ENCODE measurements around the gene SLIT3. TPM values are rescaled to one million over a fixed set of nuclear protein-coding genes. Genes with fewer than 3 reads are reported as not detected.

Gene SLIT3
- total and polyA plus RNA-seq, 2 experiments from 2014 or later = 0.59 to 0.71 TPM

DNA sequence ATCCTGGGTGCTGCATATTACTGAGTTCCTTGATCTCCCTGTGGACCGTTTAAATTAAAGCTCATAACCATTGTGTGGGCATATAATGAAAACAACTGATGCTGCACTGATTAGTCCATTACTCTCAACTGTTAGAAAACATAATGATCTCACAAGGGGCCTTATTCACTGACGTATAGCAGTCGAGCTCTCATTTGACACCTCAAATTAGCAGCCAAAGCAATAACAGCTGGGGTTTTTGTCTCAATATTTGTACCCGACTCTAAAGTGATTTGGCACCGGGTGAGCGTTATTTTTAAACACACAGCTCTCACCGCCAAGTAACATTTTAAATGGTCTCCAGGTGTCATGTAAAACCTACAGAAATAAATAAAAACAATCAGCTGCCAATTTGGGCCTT, 469.6 kb downstream of the SLIT3 start (continued):
- TF ChIP-seq, protein P1, sequence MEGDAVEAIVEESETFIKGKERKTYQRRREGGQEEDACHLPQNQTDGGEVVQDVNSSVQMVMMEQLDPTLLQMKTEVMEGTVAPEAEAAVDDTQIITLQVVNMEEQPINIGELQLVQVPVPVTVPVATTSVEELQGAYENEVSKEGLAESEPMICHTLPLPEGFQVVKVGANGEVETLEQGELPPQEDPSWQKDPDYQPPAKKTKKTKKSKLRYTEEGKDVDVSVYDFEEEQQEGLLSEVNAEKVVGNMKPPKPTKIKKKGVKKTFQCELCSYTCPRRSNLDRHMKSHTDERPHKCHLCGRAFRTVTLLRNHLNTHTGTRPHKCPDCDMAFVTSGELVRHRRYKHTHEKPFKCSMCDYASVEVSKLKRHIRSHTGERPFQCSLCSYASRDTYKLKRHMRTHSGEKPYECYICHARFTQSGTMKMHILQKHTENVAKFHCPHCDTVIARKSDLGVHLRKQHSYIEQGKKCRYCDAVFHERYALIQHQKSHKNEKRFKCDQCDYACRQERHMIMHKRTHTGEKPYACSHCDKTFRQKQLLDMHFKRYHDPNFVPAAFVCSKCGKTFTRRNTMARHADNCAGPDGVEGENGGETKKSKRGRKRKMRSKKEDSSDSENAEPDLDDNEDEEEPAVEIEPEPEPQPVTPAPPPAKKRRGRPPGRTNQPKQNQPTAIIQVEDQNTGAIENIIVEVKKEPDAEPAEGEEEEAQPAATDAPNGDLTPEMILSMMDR (conservative IDR thresholded peaks at IDR 0.05; ENCODE audit: low read depth in 2 of 2) = no peak
- TF ChIP-seq, protein P2, sequence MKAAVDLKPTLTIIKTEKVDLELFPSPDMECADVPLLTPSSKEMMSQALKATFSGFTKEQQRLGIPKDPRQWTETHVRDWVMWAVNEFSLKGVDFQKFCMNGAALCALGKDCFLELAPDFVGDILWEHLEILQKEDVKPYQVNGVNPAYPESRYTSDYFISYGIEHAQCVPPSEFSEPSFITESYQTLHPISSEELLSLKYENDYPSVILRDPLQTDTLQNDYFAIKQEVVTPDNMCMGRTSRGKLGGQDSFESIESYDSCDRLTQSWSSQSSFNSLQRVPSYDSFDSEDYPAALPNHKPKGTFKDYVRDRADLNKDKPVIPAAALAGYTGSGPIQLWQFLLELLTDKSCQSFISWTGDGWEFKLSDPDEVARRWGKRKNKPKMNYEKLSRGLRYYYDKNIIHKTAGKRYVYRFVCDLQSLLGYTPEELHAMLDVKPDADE (IDR thresholded peaks at IDR 0.05) = no peak
- TF ChIP-seq ZNF331 (CRISPR knock-in tag; IDR thresholded peaks at IDR 0.05; ENCODE audit: low read depth) (no peak), POLR2AphosphoS5 (IDR thresholded peaks at IDR 0.05; ENCODE audit: low read depth) (no peak), EZH2phosphoT487 (IDR thresholded peaks at IDR 0.05; ENCODE audit: unreplicated experiment) (no peak), STAT1 (IDR thresholded peaks at IDR 0.05; ENCODE audit: unreplicated experiment) (no peak), ZNF114 (CRISPR knock-in tag; IDR thresholded peaks at IDR 0.05) (no peak)

DNA sequence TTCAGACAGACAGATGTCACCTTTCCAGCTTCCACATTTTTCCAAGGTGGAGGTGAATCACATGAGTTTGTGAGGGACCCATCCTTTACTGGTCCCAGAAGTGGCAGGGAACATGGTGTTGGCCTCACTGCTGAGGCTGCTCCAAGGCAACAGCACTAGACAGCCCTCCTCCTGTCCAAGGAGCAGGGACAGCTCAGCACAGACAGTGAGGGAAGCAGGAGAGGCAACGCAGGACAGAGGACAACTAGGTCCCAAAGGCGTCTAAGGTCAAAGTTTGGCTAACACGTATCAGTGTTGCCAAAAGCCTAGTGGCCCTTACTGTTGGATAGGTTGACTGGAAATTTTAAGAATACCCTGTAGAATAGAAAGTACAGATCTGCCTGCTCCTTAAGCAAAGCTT, 470.1 kb downstream of the SLIT3 start:
- no peaks in the 10 kb centered on the region for H3K79me2 ChIP-seq (replicated peaks; ENCODE audit: insufficient read depth)
- Mint-ChIP-seq H3K36me3 (ENCODE audit: low read depth) (no peaks in the 10 kb centered on the region), H3K9me3 (no peaks in the 10 kb centered on the region; the same call in 1 of the 3 replicates), H3K27me3 (ENCODE audit: insufficient read depth, low read depth, poor library complexity) (peaks cover 58% of the 10 kb centered on the region), H3K4me1 (peaks cover 30% of the 10 kb centered on the region), H3K4me3 (no peak overlapping the region), H3K27ac (no peak overlapping the region)
- 0 out of 2 replicates have a peak, but pooled peaks cover 2% of the 10 kb centered on the region for H4K20me1 ChIP-seq (replicated peaks; ENCODE audit: insufficient read depth)
- DNase-seq (ENCODE audit: low spot score) (no peak), ATAC-seq (no peak)
- TF ChIP-seq EZH2phosphoT487 (IDR thresholded peaks at IDR 0.05; ENCODE audit: unreplicated experiment) = no peak
- no peak for TF ChIP-seq JUNB (IDR thresholded peaks at IDR 0.05; ENCODE audit: unreplicated experiment)
- TF ChIP-seq ZNF114 (CRISPR knock-in tag; IDR thresholded peaks at IDR 0.05) = no peak
- no peak for TF ChIP-seq ZNF331 (CRISPR knock-in tag; IDR thresholded peaks at IDR 0.05; ENCODE audit: low read depth)
- H3K4me1 ChIP-seq (ENCODE audit: insufficient read depth) = peaks cover 20% of the 10 kb centered on the region
- H3K4me3 ChIP-seq = no peak overlapping the region
- H2AFZ ChIP-seq = no peak overlapping the region
- H3F3A ChIP-seq (replicated peaks; ENCODE audit: low read depth) = no peaks in the 10 kb centered on the region
- no peaks in the 10 kb centered on the region for H3K36me3 ChIP-seq (ENCODE audit: insufficient read depth)
- no peak overlapping the region for H3K4me2 ChIP-seq
- H3K9me2 ChIP-seq (ENCODE audit: insufficient read depth) = peaks cover 4% of the 10 kb centered on the region; the same call in 1 of the 2 replicates
- peaks cover 52% of the 10 kb centered on the region for H3K27me3 ChIP-seq (ENCODE audit: insufficient read depth)
- H3K27ac ChIP-seq (ENCODE audit: low read depth) = no peak overlapping the region

DNA sequence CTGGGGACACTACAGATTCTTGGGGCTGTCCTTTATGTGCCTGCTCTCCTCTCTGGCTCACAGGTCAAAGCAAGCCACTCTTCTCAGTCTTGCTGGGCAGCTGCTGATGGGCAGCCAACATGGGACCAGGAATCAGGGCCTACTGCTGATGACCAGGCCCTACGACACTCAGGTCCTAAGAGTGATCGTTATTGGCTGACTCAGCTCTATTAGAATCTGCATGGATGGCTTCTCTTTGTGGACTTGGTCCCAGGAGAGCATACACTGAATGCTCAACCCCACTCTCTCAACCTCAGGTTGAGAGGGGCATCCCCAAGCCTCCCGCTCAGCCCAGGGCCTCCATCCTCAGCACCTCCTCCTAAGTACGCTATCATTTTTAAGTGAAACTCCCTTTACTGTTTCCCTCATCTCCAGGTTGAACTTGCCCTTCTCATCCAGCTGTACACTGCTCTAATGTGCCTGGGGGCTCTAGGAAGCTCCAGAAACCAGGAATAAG, 471.0 kb downstream of the SLIT3 start:
- Histone ChIP-seq H4K20me1 (replicated peaks; ENCODE audit: insufficient read depth) (no peaks in the 10 kb centered on the region), H3K4me2 (no peak overlapping the region), H3K9me2 (ENCODE audit: insufficient read depth) (peaks cover 4% of the 10 kb centered on the region; the same call in 1 of the 2 replicates), H3K4me1 (ENCODE audit: insufficient read depth) (peaks cover 20% of the 10 kb centered on the region), H3K27me3 (ENCODE audit: insufficient read depth) (peaks cover 43% of the 10 kb centered on the region), H3K79me2 (replicated peaks; ENCODE audit: insufficient read depth) (no peaks in the 10 kb centered on the region), H3K27ac (ENCODE audit: low read depth) (no peak overlapping the region), H2AFZ (no peak overlapping the region), H3K4me3 (no peak overlapping the region), H3F3A (replicated peaks; ENCODE audit: low read depth) (no peaks in the 10 kb centered on the region), H3K36me3 (ENCODE audit: insufficient read depth) (no peaks in the 10 kb centered on the region)
- no peak for ATAC-seq
- TF ChIP-seq EZH2 (IDR thresholded peaks at IDR 0.05; ENCODE audit: low read depth, unreplicated experiment) = no peak
- TF ChIP-seq NANOG (IDR thresholded peaks at IDR 0.05; ENCODE audit: borderline replicate concordance) = no peak
- TF ChIP-seq, protein P3, sequence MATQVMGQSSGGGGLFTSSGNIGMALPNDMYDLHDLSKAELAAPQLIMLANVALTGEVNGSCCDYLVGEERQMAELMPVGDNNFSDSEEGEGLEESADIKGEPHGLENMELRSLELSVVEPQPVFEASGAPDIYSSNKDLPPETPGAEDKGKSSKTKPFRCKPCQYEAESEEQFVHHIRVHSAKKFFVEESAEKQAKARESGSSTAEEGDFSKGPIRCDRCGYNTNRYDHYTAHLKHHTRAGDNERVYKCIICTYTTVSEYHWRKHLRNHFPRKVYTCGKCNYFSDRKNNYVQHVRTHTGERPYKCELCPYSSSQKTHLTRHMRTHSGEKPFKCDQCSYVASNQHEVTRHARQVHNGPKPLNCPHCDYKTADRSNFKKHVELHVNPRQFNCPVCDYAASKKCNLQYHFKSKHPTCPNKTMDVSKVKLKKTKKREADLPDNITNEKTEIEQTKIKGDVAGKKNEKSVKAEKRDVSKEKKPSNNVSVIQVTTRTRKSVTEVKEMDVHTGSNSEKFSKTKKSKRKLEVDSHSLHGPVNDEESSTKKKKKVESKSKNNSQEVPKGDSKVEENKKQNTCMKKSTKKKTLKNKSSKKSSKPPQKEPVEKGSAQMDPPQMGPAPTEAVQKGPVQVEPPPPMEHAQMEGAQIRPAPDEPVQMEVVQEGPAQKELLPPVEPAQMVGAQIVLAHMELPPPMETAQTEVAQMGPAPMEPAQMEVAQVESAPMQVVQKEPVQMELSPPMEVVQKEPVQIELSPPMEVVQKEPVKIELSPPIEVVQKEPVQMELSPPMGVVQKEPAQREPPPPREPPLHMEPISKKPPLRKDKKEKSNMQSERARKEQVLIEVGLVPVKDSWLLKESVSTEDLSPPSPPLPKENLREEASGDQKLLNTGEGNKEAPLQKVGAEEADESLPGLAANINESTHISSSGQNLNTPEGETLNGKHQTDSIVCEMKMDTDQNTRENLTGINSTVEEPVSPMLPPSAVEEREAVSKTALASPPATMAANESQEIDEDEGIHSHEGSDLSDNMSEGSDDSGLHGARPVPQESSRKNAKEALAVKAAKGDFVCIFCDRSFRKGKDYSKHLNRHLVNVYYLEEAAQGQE (IDR thresholded peaks at IDR 0.05; ENCODE audit: unreplicated experiment) = no peak
- no peak for TF ChIP-seq STAT1 (IDR thresholded peaks at IDR 0.05; ENCODE audit: unreplicated experiment)
- no peak for TF ChIP-seq CREB1 (CRISPR knock-in tag; IDR thresholded peaks at IDR 0.05; ENCODE audit: low read depth)
- no peak overlapping the region for H3K27ac Mint-ChIP-seq
- peaks cover 30% of the 10 kb centered on the region for H3K4me1 Mint-ChIP-seq
- no peaks in the 10 kb centered on the region; the same call in 1 of the 3 replicates for H3K9me3 Mint-ChIP-seq
- no peak overlapping the region for H3K4me3 Mint-ChIP-seq
- peaks cover 53% of the 10 kb centered on the region for H3K27me3 Mint-ChIP-seq (ENCODE audit: insufficient read depth, low read depth, poor library complexity)
- no peak for DNase-seq (ENCODE audit: low spot score)
- H3K36me3 Mint-ChIP-seq (ENCODE audit: low read depth) = no peaks in the 10 kb centered on the region

All from GM23338 (cell line).